AG09309 (cell line): ENCODE measurements around the gene FAH.

Experiments used
- DNase-seq: peaks from one replicate; pipeline ENCODE4 v3.0.0-alpha.2; 2010; ENCODE audit warnings: low read depth
- H3K4me3 ChIP-seq: 2 replicates; pipeline ENCODE4 v1.5.1; 2011; ENCODE audit warnings: mild to moderate bottlenecking, low read depth, low read length, moderate library complexity; ENCODE audit not compliant: control insufficient read depth
- CTCF ChIP-seq: IDR thresholded peaks from 2 replicates; pipeline ENCODE4 v1.5.1; 2011; ENCODE audit warnings: mild to moderate bottlenecking, low read depth, low read length, inconsistent platforms; ENCODE audit not compliant: insufficient read depth, control insufficient read depth; ENCODE audit errors: missing control alignments

FAH gene

GRCh38 chr15:80219955-80220354 lies 67.2 kb downstream of the FAH start:
- no peak for DNase-seq
- no peak overlapping the region for H3K4me3 ChIP-seq
- TF ChIP-seq CTCF, result no peak

- TF ChIP-seq CTCF, result no peak
- no peak for DNase-seq
Measured at GRCh38 chr15:80228959-80229610, 76.3 kb downstream of the FAH start.

GRCh38 chr15:80231371-80231770 lies 78.6 kb downstream of the FAH start:
- H3K4me3 ChIP-seq, result no peak overlapping the region
- DNase-seq, result no peak
- no peak for TF ChIP-seq CTCF

More at GRCh38 chr15:80228959-80229610, 76.3 kb downstream of the FAH start:
- no peak overlapping the region for H3K4me3 ChIP-seq

GRCh38 chr15:80233581-80233980 lies 80.8 kb downstream of the FAH start:
- DNase-seq, result no peak
- no peak overlapping the region for H3K4me3 ChIP-seq
- TF ChIP-seq CTCF, result no peak

GRCh38 chr15:80234883-80235282 lies 82.1 kb downstream of the FAH start:
- no peak overlapping the region for H3K4me3 ChIP-seq
- no peak for DNase-seq
- TF ChIP-seq CTCF, result peak; percentile 59
